AML-193 (cell line): Measurements from ENCODE around the gene FANCE.
A peak's percentile ranks its signal among the peaks of the same experiment; 100 is the strongest.

Source experiments
- DNase-seq, 2 experiments: peaks; one replicate each; lab custom pipeline; 2025; lab: John Stamatoyannopoulos, UW

The FANCE gene, protein sequence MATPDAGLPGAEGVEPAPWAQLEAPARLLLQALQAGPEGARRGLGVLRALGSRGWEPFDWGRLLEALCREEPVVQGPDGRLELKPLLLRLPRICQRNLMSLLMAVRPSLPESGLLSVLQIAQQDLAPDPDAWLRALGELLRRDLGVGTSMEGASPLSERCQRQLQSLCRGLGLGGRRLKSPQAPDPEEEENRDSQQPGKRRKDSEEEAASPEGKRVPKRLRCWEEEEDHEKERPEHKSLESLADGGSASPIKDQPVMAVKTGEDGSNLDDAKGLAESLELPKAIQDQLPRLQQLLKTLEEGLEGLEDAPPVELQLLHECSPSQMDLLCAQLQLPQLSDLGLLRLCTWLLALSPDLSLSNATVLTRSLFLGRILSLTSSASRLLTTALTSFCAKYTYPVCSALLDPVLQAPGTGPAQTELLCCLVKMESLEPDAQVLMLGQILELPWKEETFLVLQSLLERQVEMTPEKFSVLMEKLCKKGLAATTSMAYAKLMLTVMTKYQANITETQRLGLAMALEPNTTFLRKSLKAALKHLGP

DNA sequence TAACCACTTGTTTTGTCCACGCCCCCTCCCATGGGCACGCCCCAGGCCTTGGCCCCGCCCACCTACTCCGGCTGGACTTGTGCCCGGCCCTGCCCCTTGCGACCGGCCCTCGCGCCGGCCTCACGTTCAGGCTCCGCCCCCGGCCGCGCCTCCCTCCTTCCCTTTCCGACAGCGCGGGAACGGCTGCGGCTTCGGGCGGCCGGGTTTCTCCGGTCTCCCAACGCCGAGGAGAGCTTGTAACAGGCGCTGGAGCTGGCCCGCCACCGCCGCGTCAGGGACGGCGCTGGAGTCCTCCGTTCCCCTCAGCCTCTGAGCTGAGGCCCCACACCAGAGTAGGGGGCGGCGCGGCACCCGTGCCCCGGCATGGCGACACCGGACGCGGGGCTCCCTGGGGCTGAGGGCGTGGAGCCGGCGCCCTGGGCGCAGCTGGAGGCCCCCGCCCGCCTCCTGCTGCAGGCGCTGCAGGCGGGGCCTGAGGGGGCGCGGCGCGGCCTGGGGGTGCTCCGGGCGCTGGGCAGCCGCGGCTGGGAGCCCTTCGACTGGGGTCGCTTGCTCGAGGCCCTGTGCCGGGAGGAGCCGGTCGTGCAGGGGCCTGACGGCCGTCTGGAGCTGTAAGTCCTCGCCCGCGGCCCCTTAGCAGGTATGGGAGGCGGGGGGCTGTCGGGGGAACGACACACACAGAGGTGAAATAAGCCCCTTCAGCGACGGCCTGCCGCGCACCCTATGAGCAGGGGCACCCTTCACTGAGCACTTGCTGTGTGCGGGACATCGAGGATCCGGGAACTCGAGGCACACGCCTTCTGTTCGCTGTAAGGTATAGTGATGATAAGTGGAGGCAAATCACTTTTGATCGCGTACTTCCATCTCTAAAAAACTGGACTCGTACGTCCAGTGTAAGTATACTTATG, at the start of gene FANCE:
TSS of gene FANCE (plus strand) at position 156 of the 908 bp plus-strand sequence. CDS start at position 364, 208 bp downstream.
- DNase-seq: peak; percentile 77 to 91

DNA sequence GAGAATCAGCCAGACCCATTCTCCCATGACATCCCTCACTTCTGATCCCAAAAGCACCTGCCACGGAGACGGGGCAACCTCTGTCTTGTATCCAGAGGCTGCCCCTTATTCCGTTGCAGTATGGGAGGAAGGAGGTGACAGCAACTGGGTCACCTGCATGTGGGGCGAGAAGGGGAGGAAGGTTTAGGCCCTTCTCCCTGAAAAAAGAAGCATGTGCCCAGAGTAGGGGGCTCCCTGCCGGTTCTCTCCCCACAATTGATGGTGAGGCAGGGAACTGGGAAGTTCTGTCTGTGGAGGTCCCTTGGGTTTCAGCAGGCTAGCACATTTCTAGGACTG, 49.3 kb upstream of the FANCE start:
- DNase-seq: no peak

DNA sequence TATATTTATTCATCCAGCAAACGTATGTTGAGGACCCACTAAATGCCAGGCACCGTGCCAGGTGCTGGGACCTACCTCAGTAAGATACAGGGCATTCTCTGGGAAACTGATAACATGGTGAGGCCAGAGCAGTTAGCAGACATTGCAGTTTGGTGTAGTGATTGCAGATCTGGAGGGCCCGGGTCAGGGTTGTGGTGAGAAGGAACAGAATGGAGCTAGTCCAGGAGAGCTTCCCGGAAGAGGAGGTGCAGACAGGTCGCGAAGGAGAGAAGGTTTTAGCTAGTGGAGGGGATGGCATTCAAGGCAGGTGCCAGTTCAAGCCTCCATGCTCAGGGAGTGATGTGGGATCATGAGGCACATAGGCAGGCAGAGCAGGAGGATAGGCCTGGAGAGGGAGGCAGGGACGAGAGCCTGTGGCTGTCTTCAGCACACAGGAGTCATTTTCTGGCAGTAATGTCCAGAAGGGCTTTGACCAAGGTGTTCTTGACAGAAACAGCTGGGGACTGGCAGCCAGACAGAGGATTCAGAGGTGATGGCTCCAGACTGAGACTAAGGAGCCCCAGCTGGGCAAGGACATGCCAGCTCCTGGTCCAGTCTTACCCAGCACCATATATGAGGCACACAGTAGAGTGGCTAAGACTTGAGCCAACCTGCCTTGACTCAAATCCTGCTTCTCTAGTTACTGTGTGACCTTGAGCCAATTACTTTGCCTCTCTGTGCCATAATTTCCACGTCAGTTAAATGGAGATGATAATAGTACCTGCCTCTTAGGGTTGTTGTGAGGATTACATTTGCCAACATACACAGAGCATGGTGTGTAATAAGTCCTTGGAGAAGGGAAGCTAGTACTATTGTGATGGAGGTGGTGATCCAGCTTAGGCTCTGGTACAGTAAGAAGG, 48.3 kb upstream of the FANCE start:
- DNase-seq: no peak

DNA sequence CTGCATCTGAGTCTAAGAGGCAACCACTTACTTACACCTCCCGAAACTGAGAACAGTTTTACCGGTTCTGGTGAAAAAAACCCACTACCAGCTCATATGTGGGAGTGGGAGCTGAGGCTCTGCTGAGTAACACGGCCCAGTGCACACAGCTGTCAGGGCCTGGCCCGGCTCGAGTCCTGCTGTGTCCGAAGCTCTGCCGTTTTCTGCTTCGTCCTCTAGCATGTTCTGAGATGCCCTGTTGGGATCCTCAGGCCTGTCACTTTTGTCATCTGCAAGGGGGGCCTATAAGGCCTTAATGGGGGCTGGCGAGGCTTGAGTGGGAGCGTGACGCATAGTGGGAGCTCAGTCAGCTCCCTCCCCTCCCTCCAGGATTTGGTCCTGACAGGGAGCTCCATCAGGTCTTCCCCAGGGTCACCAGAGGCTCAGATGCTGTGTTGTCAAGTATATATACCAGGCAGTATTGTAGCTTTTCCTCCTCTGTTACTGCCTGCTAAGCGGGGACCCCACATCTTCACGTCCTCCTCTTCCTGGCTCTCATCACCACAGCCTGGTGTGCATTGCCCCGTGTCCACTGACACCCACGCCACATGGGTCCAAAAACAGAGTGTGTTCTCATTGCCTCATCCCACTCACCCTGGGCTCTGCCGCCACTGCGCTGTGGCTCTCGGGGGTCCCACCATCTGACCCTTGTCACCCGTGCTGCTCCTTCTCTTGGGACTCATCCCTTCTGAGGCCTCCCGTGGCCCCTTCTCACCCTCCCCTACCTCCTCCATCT, 45.2 kb upstream of the FANCE start:
- no peak for DNase-seq

DNA sequence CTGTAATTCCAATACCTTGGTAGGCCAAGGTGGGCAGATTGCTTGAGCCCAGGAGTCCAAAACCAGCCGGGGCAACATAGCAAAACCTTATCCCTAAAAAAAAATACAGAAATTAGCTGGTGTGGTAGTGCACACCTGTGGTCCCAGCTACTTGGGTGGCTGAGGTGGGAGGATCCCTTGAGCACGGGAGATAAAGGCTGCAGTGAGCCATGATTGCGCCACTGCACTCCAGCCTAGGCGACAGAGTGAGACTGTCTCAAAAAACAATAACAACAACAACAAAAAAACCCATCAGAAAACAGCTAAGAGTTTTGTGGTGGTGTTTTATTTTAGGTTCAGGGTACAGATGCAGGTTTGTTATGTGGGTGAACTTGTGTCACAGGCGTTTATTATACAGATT, 42.9 kb upstream of the FANCE start:
- no peak for DNase-seq

DNA sequence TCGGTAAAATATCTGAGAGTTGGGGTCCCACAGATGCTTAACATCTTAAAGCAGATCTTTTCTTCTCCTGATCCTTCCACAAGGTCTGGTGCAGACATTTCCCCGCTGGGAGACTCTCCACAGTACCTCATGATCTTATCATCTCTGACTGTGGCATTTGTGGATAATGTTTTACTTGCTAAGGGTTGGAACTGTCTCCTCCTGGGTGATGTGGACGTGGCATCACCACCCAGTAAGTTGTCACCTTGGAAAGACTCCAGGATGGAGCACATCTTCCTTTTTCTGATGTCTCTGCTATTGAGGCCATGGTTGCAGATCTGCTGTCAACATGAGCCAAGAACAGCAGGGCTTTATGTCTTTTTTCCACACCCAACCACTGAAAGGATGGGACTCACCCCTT, 42.0 kb upstream of the FANCE start:
- DNase-seq: no peak

DNA sequence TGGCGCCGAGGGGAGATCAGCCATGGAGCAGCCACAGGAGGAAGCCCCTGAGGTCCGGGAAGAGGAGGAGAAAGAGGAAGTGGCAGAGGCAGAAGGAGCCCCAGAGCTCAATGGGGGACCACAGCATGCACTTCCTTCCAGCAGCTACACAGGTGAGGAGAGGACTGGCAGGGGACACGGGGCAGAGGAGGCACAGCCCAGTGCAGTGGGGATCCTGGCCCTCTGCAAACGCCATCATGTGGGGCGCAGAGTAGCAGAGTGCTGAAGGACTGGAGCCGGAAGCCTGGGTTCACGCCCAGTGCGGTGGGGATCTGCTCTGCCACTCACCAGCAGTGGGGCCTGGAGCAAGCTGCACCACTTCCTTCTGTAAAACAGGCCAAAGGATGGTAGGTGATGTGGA, 41.1 kb upstream of the FANCE start:
- peak in 1 of 2 experiments; percentile 29 for DNase-seq

DNA sequence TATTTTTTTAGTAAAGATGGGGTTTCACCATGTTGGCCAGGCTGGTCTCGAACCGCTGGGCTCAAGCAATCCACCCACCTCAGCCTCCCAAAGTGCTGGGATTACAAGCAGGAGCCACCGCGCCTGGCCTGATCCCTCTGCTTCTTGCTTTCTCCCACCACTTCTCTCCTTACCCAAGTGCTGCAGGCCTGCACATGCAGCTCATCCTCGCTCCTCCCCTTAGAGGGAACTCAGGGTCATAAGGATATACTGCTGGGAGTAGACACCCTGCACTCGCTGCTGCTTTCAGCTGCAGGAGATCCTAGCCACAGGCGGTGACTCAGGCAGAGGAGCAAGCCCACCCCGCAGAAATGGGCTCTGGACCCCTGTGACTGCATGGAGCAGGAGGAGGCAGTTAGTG, 40.0 kb upstream of the FANCE start:
- DNase-seq: no peak

DNA sequence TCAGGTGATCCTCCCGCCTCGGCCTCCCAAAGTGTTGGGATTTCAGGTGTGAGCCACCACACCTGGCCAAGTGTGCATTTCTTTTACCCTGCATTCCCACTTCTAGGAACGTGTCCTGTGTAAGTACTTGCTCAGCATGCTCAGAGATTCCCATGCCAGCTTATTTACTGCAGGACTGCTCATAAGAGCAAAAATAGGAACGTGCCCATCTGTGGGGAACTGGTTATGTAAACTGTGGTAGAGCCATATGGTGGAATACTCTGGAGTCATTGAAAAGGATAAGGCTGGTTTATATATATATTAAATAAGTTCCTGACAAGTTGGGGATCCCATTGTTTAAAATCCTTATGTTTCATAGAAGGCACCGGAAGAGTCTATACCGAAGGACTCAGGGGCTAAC, 38.2 kb upstream of the FANCE start:
- no peak for DNase-seq

DNA sequence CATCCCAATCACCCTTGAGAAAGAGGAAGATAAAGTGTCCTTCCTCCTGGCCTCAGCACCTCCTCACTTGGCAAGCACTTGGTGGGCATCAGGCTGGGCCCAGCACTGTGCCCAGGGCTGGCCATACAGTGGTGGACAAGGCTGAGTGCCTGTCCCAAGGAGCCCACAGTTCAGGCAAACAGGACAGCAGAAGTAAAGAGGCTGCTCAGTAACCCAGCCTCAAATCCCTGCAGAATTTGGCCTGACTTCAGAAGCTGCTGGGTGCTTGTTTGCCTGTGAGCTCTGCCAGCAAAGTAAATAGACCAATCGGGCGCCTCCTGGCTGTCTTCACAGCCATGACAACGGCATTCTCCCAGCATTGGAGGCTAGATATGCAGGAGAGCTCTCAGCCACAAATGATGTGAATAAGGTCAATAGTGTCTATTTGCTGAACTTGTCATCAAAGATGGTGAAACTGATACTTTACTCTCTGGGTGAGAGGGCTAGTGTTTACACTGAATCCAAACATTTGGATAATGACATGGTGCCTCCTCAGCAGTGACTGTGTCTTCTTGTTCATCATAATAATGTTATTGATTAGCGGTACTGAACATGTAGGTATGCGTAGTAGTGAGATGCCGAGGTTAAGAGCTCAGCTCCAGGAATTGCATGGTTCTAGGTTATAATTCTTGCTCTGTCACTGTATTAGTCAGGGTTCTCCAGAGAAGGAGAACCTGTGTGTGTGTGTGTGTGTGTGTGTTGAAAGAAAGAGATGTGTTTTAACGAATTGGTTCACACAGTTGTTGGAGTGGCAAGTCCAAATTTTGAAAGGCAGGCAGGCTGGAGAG, 36.9 kb upstream of the FANCE start:
- peak; percentile 43 to 48 for DNase-seq

DNA sequence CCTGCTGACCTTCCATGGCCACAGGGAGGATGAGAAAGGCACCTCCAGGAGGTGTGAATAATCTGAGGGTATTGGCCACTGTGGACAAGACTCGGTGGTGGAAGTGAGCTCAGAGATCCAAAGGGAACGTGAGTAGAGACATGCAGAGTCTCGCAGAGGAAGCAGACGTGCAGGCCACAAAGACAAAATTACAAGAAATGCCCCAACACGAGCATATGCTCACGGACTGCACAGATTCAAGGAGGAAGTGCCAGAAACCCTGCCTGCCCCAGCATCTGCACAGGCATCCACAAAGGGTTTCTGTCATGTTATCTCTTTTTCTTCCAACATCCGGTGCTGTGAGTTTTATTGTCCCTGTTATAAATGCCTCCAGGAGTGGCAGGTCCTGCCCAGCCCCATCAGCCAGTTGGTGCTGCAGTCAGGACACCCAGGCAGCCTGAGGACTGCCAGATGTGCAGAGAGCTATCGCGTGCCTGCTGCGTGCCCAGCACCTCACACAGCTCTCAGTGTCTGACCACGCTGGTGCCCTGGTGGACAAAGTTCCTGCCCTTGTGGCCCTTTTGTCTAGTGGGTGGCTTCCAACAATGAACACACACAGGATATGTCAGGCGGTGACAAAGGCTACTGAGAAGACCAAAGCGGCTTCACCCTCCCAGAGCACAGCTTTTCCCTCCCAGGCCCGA, 34.0 kb upstream of the FANCE start:
- DNase-seq: no peak

DNA sequence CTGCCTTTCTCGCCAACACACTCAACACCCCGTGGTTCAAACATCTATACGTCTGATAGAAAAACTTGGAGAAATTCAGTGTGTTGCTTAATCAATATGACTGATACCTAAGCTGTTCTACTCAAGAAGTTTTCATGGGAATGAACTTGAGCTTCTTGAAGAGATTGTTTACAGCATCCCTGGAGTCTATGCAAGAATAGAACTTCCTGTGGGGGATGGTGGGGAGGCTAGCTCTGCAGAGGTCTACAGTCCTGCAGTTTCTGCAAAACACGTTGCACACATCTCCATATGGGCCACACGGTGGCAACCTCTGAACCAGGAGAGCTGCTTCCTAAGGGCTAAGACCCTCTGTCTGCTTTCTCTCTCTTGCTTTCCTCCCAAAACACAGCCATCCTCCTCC, 32.7 kb upstream of the FANCE start:
- DNase-seq: no peak

DNA sequence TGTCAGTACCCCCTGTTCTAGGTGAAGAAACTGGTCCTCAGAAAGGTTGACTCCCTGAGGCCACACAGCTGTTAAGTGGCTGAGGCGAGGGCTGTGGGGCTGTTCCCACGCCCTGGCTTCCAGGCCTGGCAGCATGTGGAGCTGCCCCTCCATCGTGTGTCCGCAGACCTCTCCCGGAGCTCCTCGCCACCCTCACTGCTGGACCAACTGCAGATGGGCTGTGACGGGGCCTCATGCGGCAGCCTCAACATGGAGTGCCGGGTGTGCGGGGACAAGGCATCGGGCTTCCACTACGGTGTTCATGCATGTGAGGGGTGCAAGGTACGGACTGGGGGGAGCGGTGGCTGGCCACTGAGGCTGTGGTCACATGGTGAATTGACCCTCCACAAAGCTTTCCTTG, 32.2 kb upstream of the FANCE start:
- no peak for DNase-seq

DNA sequence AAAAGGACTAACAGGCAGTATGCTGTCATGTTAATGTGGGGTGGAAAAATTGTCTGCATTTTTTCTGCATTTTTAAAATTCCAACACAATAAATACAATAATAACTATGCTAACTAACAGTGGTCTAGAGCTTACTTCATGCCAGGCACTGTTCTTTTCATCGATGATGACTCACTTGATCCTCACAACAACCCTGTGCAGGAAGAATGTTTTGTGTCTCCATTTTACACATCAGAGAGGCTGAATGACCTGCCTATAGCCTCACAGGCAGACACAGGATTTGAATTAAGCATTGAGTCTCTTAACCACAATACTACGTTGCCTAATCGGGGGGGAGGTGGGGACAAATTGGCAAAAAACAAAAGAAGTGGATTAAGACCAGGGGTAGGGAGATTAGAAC, 26.9 kb upstream of the FANCE start:
- DNase-seq: no peak

DNA sequence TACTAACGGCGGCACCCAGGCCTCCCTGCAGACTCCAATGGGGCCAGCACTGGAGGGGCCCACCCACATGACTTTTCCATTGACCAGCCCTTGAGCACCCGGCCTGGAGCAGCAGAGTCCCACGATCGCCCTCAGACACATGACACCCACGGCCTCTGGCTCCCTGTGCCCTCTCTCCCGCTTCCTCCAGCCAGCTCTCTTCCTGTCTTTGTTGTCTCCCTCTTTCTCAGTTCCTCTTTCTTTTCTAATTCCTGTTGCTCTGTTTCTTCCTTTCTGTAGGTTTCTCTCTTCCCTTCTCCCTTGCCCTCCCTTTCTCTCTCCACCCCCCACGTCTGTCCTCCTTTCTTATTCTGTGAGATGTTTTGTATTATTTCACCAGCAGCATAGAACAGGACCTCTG, 26.1 kb upstream of the FANCE start:
- peak; percentile 32 to 49 for DNase-seq

DNA sequence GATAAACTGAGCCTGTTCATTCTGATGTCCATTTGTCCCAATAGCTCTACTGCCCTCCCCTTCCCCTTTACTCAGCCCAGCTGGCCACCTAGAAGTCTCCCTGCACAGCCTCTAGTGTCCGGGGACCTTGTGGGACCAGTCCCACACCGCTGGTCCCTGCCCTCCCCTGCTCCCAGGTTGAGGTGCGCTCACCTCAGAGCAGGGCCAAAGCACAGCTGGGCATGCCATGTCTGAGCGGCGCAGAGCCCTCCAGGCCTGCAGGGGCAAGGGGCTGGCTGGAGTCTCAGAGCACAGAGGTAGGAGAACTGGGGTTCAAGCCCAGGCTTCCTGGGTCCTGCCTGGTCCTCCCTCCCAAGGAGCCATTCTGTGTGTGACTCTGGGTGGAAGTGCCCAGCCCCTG, 24.7 kb upstream of the FANCE start:
- no peak for DNase-seq

DNA sequence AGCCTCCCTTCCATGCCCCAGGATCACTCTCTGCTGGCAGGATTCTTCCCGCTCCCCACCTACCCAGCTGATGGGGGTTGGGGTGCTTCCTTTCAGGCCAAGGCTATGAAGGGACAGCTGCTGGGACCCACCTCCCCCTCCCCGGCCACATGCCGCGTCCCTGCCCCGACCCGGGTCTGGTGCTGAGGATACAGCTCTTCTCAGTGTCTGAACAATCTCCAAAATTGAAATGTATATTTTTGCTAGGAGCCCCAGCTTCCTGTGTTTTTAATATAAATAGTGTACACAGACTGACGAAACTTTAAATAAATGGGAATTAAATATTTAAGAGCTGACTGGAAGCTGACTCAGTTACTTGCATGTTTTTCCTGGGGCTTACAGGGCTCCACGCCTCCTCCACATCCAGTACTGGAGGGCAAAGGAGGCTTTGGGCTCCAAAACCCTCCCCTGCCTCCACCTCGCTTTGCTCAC, 24.3 kb upstream of the FANCE start:
- no peak for DNase-seq

DNA sequence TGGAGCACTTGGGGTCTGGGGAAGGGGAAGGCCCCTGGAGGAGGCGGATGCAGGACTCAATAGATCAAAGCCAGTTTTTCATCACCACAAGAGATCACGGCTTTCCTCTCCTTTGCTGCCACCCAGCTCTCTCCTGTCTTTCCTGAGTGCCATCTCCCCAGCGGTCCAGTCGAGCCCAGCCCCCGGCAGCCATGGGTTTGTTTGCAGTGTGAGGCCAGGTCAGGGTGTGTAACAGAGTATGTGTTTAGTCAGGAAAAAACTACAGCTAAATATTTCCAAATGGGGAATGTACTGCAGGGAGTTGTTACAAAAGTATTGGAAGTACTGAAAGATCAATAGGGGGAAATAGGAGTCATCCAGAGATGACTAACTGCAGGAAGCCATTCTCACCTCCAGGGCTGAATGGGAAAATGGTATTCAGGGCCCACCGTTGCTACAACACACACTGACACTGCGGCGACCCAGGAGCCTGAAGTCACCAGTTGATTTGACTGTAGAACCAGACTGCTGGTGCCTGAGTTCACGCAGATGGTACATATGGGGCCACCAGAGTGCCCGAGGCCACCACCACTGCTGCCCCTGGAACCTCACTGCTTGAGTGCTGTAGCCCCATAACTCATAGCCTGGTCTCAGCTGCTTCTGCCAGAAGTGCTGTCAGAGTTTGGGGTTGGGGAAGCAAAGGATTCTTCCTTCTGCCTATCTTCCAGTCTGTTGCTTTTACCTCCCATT, 23.6 kb upstream of the FANCE start:
- DNase-seq: no peak

DNA sequence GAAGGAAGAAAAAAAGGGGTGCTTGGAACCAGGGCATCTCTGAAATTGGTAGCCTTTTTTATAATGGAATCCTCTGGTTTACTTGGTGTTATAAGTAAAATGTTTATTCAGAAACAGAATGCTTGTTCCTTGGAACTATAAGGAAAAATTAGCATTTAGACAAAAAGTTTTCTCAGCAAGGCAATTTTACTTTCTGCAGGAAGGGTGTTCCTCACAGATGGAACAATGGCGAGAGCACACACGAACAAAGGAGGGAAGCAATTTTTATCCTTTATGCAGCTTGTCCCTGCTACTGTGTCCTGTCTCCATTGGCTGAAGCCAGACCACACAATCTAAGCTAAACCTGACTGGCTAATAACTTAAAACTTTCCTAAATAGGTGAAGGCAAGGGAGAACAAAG, 22.7 kb upstream of the FANCE start:
- no peak for DNase-seq
